GOT3 (cell line): Measurements from ENCODE around the gene CYGB.
A peak's percentile ranks its signal among the peaks of the same experiment; 100 is the strongest.
"Not testable (repeated sequence)": the region's sequence is repeated elsewhere in the genome, so short reads cannot be mapped to it uniquely, and the experiment has no call there.

Source experiments
- DNase-seq: peaks from one replicate; lab custom pipeline; 2025; ENCODE audit warnings: mixed read lengths; lab: John Stamatoyannopoulos, UW

Gene CYGB

DNA sequence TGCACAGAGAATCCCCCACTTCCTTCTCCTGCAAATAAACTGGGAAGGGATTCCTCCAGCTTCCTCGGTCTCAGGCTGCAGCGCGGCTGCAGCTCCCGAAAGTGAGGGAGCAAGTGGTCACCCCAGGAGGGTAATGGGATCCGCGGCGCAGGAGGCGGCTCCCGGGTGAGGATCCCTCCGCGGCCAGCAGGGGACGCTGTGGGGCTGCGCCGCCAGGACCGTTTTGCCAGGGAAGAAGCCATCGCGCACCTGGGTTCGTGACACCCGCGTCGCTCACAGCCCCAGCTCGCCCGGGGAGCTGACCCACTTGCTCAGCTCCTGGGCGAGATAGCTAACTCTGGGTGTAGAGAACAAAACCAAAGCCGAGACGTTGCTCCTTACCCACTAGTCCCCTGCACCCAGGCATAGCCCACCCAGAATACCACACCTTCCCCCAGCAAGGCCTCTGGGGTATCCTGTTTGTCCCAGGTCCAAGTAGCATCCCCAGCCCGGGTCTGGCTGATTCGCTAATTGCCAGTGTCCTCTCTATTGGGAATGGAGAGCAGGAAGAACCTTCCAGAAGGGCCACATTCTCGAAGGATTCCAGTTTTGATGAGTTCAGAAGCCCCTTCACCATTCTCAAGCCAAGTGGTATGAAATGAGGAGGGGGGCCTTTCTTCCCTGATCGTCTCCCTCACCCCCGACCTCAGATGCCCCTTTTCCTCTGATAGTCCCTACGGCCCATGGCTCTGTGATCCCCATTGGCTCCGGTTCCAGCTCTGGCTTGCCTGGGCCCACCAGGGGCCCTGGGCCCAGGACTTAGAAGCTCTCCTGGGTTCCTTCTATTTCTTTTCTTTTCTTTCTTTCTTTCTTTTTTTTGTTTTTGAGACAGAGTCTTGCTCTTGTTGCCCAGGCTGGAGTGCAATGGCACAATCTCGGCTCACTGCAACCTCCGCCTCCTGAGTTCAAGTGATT, 14.1 kb downstream of the CYGB start:
- DNase-seq, result no peak

DNA sequence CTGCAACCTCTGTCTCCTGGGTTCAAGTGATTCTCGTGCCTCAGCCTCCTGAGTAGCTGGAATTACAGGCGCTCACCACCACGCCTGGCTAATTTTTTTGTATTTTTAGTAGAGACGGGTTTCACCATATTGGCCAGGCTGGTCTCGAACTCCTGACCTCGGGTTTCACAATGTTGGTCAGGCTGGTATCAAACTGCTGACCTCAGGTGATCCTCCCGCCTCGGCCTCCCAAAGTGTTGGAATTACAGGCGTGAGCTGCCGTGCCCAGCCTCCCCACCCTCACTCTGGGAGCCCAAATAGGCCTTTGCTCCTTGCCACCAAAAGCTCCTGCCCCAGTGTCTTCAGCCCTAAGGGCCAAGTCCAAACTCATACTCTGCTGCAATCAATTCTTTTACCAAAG, 15.8 kb downstream of the CYGB start:
- not testable (repeated sequence) for DNase-seq

DNA sequence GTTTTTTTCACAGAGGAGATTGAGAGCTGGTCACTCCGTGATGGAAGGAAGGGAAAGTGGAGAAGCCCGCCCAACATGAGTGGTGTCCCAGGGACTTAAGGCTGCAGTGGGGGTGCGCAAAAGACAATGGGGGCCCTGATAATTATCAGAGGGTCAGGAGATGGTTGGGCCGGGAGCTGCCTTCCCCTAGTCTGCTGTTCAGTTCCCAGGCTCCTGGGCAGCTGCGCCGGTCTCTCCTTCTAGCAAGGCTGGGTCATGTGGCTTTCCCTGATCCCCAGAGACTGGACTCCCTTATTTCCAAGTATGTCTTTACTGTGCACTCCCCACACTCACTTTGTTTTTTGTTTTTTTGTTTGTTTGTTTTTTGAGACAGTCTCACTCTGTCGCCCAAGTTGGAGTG, 16.2 kb downstream of the CYGB start:
- DNase-seq, result no peak

DNA sequence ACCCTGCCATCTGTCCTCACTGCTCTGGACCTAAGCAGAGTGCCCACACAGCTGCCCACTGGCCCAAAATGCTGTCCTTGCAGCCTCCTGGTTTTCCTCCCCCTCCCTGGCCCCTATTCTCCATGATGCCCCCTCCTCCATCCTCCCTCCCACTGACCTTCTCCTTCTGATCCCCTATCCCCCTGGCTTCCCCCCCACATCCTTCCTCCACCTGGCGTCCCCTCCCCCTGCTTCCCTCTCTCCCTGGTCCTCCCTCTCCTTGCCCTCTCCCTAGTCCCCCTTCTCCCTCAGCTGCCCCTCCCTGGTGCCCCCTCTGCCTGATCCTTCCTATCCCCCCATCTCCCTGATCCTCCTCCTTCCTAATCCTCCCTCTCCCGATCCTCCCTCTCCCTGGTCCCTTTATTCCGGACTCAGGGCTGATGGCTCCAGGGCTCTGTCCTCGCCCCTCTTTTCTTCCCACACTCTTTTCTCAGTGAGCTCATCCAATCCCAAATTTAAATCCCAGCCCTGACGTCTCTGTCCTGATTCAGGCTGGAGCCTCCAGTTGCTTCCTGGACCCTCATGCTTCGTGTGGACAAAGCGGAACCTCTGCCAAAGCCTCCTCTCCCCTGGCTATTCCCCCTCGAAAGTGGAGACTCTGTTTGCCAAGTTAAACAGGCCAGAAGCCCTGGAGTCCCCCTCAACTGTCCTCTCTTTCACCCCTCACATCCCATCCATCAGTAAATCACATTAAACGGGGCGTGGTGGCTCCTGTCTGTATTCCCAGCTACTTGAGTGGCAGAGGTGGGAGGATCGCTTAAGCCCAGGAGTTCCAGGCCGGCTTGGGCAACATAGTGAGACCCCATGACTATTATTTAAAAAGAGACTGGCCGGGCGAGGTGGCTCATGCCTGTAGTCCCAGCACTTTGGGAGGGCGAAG, 18.2 kb downstream of the CYGB start:
- DNase-seq, result no peak

DNA sequence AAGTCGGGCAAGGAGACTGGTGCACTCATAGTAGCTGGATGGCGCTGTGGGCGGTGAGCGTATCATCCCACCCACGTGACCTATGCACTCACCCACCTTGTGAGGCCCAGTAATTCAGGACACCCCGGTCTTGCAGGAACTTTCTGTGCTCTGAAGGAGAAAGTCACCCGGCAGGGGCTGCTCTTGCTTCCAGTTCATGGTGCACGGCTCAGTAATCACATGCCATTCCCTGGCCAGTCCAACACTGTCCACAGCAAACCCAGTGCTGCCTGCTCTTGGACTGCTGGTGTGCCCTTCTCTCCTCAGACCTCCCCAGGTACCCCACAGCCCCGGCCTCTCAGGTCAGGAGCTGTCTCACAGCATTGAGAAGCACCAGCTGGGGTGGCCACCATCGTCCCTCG, 19.9 kb downstream of the CYGB start:
- DNase-seq, result no peak

DNA sequence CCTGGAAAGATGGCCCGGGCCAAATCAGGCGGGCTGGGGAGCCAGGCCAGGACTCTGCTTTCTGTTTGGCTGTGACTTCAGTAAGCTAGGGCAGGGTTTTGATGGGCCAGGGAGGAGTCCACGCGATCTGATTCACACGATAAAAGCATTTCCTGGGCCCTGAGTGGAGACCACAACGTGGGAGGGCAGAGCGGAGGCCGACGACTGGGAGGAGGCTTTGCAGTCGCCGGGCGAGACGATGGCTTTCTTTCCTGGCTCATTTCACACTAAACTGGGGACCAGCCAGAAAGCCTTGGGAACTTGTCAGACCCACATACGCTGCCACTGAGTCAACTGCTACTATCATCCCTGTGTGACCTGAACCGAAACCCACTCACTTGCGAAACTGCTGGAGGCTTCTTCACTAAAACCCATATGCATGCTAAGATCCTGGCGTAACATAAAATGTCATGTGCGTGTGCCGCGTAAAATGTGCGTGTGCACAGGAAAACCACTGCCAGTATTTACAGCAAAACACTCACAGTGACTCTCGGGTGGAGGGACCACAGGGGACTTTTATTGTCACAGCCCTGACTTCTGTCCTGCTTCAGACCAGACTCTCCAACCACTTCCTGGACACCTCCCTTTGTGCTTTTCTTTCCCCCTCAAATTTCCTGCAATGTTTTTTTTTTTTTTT, 22.1 kb downstream of the CYGB start:
- peak; percentile 59 for DNase-seq

DNA sequence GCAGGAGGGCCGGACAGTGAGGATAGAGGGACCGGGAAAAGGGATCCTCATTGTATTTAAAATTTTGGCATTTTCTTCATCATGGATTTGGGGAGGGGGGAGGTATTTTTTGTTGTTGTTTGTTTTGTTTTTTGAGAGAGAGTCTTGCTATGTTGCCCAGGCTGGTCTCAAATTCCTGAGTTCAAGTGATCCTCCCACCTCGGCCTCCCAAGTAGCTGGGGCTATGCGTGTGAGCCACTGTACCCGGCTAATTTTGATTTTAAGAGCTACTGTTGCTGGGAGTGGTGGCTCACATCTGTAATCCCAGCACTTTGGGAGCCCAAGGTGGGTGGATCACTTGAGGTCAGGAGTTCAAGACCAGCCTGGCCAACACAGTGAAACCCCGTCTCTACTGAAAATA, 23.2 kb downstream of the CYGB start:
- DNase-seq, result not testable (repeated sequence)

DNA sequence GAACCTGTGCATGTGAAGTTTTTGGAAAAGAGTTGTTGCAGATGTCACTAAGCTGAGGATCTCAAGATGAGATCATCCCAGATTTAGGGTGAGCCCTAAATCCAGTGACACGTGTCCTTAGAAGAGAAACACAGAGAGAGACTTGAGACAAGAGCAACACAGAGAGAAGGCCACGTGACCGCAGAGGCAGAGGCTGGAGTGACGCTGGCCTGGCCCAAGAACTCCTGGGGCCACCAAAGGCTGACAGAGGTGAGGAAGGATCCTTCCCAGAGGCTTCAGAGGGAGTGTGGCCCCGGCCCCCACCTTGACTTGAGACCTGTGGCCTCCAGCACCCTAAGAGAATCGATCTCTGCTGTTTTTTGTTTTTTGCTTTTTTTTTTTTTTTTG, 24.2 kb downstream of the CYGB start:
- no peak for DNase-seq

DNA sequence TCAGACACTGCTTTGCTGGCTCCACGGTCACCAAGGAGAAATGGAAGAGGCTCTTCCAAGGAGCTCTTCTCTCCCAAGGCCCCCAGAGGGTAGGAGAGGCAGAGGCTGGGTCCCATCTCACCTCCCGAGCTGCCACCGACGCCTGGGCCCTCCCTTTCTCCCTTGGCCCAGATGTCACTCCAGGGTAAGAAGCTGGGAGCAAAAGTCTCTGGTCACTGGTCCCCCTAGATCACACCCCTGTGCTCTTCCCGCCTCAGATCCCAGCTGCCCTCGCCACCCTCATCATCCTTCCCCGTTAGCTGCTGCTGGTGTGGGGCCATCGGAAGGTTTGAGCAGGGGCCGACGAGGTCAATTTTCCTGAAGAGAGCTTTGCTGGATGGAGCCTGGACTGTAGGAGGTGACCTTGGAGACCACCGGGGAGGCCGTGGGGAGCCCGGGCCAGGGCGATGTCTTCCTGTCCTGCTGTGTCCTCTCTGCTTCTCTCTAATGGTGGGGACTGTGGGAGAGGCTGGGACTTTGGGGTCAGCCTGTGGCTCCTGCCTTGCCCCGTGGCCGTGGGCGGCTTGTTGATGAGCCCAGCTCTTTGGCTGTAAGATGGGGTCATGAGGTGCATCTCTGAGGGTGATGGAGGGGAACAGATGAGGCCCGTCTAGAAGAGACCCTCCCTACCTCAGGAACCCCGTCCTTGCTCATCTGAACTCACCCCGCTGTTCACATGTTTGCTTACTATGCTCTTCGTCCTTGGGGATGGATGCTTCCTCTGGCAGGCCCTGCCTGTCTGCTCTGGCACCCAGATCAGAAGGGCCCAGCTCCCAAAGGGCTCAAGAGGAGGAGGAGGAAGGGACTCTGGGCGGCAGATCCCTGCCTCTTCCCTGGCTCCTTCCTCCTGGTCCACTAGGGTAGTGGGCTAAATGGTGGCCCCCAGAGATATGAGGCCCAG, 24.9 kb downstream of the CYGB start:
- DNase-seq, result no peak

DNA sequence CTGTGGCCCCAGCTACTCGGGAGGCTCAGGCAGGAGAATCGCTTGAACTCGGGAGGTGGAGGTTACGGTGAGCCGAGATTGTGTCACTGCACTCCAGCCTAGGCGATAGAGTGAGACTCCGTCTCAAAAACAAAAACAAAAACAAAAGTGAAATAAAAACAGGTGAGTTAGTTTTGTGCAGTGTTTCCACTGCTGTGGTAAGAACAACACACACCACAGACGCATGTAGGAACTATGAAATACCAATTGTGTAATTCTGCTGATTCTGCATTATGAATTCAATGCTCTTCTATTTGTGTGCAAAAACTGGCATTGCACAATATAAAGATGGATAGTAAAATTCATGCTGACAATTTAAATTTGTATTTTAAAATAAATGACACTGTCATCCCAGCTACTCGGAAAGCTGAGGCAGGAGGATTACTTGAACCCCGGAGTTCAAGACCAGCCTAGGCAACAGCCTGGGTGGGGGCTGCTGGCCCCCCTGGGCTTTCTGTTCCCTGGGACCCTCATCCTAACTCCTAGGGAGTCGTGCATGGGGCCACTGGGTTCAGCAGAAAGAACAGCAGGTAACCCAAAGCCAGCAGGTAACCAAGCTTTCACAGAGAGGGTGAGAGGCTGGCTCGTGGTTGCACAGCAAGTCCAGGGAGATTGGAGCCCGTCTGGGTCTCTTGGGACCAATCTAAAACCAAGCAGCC, 25.7 kb downstream of the CYGB start:
- no peak for DNase-seq

DNA sequence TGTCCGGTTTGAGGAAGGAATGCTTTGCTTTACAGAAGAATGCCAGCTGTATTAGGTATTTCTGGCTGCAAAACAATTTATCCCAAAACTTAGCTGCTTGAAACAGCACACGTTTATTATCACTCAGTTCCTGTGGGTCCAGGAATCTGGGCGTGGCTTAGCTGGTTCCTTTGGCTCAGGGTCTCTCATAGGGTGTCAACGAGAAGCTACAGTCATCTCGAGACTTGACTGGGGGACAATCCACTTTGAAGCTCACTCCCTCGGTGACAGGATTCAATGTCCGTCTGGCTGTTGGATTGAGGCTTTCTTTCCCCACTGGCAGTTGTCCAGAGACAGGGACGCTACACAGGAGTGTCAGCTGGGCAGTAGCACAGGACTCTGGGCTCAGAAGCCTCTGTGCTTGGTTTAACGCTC, 26.7 kb downstream of the CYGB start:
- no peak for DNase-seq

DNA sequence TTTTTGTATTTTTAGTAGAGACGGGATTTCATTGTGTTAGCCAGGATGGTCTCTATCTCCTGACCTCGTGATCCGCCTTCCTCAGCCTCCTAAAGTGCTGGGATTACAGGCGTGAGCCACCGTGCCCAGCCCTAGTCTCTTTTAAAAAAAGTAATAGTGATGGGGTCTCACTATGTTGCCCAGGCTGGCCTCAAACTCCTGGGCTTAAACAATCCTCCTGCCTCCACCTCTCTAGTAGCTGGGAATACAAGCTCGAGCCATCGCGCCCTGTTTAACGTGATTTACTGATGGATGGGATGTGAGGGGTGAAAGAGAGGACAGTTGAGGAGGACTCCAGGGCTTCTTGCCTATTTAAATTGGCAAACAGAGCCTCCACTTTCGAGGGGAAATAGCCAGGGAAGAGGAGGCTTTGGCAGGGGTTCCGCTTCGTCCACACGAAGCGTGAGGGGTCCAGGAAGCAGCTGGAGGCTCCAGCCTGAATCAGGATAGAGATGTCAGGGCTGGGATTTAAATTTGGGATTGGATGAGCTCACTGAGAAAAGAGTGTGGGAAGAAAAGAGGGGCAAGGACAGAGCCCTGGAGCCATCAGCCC, 28.9 kb downstream of the CYGB start:
- not testable (repeated sequence) for DNase-seq

DNA sequence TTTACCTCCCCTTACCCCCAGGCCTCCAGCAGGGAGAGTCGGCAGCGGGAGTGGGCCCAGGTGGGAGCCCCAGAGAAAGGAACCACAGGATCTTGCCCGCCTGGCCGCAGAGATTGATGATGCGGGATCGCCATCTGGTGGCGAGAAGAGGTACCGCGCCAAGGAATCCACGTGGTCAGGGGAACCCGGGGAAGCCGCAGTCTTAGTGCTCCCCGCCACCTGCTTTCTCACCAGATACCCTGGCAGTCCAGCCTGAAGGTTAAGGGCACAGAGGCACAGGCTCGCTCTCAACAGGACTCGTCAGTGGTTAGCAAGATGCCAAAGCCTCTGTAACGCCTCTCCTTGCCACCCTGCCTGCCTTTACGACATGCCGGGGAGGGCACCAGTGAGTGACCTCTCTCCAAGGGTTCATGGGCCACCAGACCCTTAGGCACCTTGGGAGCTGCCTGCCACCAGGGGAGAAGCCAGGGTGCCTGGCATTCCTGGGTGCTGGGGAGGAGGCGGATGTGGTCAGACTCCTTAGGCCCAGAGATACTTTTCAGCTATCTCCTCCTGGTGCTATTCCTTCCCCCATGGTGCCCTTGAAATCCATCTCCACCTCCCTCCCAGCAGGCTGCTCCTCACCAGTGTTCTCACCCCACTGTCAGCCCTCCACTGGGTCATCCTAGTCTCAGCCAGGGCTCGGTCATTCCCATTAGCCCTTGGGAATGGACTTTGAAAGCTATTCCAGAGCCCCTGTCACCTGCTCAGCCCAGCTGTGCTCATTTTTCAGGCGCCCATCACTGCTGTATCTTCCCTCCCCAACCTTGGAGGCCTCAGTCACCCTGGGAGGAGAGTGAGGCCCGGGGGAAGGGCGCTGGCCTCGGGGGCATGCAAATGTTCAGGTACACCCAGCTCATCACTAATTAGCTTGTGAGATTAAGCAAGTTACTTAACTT, 30.8 kb downstream of the CYGB start:
- DNase-seq, result peak; percentile 51

DNA sequence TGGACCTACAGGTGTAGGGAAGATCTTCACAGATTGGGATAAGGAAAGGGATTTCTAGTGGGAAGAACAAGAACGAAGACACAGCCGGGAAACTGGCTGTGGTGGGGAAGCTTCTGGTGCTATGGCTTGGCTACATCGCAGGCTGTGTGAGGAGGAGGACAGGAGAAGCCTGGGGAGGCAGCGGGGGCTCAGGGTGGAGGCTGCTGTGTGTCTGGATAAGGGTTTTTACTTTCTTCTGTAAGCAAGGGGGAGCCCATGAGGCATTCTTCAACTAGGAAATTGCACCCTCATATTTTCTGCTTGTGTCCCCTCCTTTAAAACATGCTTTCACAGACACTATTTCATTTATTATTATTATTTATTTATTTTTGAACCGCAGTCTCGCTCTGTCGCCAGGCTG, 33.4 kb downstream of the CYGB start:
- DNase-seq, result no peak

DNA sequence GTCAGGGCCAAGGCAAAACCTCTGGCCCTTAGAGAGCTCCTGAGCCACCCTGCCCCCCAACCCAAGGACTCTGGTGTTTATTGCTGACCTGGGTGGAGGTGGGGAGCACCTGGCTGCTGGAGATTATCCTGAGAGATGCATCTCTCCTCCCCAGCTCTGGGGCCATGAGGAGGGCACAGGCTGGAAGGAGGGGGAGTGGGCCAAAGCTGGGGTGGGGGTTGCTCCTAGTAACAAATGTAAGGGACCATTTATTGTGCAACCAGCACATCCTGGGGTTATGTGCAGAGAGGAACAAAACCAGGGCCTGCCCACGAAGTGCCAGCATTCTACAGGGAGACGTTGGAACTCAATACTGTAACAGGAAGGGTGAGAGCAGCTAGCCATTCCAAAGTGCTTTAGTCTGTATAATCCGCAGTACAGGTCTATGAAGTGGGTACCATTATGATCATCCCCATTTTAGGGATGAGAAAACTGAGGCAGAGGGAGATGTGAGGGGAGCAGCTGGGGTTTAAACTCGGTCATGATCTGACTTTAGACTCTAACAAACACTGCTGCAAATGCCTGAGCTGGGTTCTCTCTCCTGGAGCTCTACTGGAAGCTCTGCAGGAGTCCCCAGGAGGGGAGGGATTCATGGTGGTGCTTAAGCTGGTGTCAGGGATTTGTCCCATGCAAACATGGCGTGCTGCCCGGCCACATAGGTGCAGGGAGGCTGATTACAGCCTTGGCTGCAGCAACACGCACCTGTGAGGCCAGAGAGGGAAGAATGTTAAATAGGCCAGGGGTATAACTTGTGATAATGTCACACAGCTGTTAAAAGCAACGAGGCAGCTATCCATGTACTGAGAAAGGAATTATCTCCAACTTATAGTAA, 34.9 kb downstream of the CYGB start:
- no peak for DNase-seq

DNA sequence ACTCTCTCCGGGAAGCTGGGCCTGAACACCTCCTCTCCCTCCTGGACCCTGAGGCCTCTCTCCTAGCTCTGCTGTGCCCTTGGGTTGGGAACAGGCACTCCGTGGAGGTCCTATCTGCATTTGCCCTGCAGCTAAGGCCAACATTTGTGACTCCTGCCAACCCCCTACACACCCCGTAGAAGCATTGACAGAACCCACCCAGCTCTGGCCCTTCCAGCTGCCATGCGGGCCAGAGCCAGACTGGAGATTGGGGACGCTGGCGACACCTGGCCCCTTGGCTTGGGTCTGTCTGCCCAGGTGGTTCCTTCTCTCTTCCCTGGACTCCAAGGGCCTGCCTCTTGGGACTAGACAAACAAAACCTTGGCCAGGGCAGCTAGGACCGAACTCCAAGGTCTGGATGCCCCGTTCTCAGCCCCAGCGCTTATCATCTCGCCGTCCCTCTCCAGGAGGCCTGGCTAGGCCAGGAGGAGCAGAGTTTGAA, 35.6 kb downstream of the CYGB start:
- no peak for DNase-seq

DNA sequence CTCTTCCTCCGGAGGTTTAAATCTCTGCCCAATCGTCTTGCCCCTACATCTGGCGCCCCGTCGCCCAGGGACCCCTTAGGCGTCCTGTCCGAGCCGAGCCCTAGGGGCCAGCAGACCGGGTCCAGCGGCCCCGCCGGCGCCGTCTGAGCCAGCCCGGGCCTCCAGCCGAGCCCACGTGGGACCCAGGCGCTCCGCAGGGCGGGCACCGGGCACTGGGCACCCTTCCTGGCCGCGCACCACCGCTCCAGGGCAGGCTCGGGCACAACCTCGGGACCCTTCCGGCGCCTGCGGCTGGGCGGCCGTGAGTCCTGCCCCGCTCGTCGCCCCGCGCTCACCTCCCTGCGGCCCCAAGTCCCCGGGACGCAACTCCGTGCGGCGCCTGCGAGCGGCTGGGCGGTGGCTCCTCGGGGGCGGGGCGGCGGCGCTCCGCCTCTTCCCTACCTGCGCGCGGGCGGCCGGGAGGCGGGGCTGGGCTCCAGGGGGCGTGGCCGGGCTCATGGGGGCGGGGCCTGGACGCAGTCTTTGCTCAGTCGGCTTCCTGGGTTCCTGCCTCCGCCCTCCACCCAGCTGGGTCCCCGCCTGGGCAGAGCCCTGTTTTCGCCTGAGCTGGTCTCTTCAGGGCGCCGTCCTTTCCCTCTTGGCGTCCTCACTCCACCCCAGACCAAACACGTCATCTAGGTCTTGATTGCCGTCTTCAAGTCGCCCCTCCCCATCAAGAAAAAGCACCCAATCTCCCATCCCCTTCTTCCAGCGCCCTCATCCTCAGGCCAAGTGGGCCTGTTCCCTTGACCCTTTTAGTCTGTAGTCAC, 36.3 kb downstream of the CYGB start, which contains the start of gene RHBDF2:
RHBDF2 (minus strand) TSS at position 406 of the 809 bp plus-strand sequence. CDS start 19,899 bp downstream, outside the sequence.
- DNase-seq, result peak; percentile 50
